Fibroblast of villous mesenchyme (primary cell): ENCODE measurements around the gene HAS3. TPM values are rescaled to one million over a fixed set of nuclear protein-coding genes. Genes with fewer than 3 reads are reported as not detected.

Experiments
- DNase-seq: peaks from one replicate; pipeline ENCODE4 v3.0.0-alpha.2; 2010; ENCODE audit warnings: low read depth
- H3K4me3 ChIP-seq: 2 replicates; pipeline ENCODE4 v1.5.1; 2011; ENCODE audit warnings: low read depth, mild to moderate bottlenecking, low read length
- total RNA-seq: library from RNA; depleted of rRNA; stranded (reverse); fragments of >200 nt; gene quantifications from 2 replicates; pipeline ENCODE4 v1.2.3, GENCODE V29; 2012
- TF ChIP-seq, protein P1 (sequence below): IDR thresholded peaks from 2 replicates; pipeline ENCODE4 v1.5.1; 2012; ENCODE audit warnings: low read depth, mild to moderate bottlenecking, low read length; ENCODE audit not compliant: insufficient read depth

The HAS3 gene
- total RNA-seq, 1 donor: 0.43 TPM

DNA sequence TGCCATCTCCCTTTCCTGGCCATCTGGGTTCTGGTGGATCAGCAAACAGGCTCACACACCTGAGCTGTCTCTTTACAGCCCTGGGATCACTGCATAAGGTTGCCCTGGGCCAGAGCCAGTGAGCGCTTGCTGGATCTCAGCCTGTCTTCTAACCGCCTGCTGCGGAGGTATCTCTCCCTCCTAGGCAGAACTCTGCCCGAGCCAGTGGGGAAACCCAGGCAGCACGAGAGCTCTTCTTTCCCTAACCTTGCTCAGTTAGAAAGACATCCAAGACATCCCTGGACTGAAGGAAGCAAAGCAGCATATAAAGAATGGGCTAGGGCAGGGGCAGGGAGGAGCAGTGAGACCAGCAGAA lies 6.4 kb downstream of the HAS3 start:
- no peak for DNase-seq

DNA sequence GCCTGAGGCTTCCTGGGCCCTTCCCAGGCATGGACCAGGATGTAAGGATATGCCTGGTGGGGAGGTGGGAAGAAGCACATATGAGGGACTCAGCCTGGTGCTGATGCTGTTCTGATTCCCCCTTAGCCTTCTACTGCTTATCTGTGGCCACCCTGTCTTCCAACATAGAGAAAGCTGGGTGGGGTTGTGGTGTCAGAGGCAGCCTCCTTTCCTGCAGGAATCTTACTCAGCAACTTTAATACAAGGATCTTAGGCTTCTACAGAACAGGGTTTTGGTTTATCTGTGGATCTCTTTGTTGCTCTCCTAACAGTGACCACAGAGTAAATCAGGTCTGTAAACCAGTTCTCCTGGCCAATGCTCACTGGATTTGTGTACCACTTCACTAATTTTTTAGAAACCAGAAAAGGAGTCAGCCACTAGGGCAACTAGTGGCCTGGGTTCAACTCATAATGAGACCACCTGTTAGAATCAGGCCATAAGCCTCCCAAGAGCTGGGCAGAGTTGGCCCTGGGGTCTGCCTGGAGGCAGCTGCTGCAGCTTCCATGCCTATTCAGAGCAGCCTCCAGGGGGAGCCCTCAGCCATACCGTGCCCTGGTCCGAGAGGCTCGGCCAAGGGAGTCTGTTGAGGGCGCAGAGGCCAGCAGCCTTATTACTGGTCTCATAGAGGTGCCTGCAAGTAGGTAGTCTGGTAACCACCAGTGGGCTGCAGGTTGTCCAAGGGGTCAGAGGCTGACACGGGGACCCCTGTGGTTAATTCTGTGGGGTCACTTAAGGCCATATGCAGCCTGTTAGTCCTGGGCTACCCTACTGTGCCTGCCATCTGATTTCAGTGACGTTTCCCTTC lies 7.1 kb downstream of the HAS3 start:
- H3K4me3 ChIP-seq: no peak overlapping the region
- DNase-seq: peak; percentile 53
- TF ChIP-seq, protein P1, sequence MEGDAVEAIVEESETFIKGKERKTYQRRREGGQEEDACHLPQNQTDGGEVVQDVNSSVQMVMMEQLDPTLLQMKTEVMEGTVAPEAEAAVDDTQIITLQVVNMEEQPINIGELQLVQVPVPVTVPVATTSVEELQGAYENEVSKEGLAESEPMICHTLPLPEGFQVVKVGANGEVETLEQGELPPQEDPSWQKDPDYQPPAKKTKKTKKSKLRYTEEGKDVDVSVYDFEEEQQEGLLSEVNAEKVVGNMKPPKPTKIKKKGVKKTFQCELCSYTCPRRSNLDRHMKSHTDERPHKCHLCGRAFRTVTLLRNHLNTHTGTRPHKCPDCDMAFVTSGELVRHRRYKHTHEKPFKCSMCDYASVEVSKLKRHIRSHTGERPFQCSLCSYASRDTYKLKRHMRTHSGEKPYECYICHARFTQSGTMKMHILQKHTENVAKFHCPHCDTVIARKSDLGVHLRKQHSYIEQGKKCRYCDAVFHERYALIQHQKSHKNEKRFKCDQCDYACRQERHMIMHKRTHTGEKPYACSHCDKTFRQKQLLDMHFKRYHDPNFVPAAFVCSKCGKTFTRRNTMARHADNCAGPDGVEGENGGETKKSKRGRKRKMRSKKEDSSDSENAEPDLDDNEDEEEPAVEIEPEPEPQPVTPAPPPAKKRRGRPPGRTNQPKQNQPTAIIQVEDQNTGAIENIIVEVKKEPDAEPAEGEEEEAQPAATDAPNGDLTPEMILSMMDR: peak; percentile 90

More for the DNA sequence above, 6.4 kb downstream of the HAS3 start:
- no peak overlapping the region for H3K4me3 ChIP-seq
- TF ChIP-seq, protein P1: no peak

DNA sequence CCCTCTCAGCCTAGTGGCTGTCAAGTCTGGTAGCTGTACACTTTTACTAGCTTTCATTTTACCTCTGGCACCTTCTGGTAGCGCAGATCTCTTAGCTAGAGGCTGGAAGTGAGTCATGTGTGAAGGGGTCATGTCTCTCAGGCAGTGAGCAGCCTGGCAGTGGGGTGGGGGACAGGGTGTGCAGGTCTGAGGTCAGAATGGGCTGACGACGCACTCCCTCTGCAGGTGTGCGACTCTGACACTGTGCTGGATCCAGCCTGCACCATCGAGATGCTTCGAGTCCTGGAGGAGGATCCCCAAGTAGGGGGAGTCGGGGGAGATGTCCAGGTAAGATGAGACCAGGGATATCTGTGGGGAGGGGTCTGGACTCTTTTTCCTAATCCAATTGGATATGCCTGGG lies 7.8 kb downstream of the HAS3 start:
- no peak for DNase-seq
- H3K4me3 ChIP-seq: no peak overlapping the region
- TF ChIP-seq, protein P1: no peak

DNA sequence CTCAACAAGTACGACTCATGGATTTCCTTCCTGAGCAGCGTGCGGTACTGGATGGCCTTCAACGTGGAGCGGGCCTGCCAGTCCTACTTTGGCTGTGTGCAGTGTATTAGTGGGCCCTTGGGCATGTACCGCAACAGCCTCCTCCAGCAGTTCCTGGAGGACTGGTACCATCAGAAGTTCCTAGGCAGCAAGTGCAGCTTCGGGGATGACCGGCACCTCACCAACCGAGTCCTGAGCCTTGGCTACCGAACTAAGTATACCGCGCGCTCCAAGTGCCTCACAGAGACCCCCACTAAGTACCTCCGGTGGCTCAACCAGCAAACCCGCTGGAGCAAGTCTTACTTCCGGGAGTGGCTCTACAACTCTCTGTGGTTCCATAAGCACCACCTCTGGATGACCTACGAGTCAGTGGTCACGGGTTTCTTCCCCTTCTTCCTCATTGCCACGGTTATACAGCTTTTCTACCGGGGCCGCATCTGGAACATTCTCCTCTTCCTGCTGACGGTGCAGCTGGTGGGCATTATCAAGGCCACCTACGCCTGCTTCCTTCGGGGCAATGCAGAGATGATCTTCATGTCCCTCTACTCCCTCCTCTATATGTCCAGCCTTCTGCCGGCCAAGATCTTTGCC lies 9.0 kb downstream of the HAS3 start:
- no peak overlapping the region for H3K4me3 ChIP-seq
- no peak for DNase-seq
- TF ChIP-seq, protein P1: no peak

DNA sequence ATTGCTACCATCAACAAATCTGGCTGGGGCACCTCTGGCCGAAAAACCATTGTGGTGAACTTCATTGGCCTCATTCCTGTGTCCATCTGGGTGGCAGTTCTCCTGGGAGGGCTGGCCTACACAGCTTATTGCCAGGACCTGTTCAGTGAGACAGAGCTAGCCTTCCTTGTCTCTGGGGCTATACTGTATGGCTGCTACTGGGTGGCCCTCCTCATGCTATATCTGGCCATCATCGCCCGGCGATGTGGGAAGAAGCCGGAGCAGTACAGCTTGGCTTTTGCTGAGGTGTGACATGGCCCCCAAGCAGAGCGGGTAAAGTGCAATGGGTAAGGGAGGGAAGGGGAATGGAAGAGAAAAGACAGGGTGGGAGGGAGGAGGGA lies 9.5 kb downstream of the HAS3 start:
- TF ChIP-seq, protein P1: no peak
- DNase-seq: no peak
- H3K4me3 ChIP-seq: no peak overlapping the region

DNA sequence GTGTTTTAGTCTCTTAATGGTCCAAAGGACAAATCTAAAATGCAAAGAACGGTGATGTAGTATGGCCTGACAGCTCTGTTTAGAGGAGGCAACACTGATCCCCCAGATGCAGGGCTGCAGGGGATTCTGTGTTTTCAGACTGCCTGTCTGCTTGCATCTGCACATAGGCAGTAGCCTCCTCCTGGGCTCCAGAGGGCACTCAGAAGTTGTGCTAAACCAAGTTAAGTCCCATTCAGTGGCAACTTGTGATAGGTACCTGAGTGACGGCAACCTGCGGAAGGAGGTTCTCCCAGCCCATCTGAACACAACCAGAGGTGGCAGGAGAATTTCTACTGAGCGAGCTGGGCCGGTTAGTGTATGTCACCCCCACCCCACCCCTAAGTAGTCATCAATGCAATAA lies 9.9 kb downstream of the HAS3 start:
- TF ChIP-seq, protein P1: no peak
- no peak overlapping the region for H3K4me3 ChIP-seq
- no peak for DNase-seq
